ENCODE data around the gene CPAMD8.

DNA sequence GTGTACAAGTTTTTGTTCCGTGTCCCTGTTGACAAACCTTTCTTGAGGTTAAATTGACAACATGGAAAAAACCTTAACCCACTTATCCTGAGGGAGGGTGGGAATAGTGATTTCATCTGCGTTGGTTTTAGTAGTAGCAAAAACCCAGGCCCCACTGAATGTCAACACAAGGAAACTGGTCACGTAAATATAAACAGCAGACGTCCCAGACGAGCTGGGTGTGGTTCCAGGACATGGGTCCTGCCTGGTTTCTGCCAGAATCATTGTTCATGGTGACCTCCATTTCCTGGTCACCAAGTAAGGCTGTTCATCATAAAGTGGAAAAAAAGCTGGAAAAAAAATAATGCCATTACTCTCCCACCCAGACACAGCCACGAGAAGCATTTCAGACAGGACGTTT is 154.7 kb downstream of the CPAMD8 start:
- TF ChIP-seq, protein P1, sequence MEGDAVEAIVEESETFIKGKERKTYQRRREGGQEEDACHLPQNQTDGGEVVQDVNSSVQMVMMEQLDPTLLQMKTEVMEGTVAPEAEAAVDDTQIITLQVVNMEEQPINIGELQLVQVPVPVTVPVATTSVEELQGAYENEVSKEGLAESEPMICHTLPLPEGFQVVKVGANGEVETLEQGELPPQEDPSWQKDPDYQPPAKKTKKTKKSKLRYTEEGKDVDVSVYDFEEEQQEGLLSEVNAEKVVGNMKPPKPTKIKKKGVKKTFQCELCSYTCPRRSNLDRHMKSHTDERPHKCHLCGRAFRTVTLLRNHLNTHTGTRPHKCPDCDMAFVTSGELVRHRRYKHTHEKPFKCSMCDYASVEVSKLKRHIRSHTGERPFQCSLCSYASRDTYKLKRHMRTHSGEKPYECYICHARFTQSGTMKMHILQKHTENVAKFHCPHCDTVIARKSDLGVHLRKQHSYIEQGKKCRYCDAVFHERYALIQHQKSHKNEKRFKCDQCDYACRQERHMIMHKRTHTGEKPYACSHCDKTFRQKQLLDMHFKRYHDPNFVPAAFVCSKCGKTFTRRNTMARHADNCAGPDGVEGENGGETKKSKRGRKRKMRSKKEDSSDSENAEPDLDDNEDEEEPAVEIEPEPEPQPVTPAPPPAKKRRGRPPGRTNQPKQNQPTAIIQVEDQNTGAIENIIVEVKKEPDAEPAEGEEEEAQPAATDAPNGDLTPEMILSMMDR (IDR thresholded peaks at IDR 0.05; ENCODE audit: control extremely low read depth in 1 of 3, insufficient read depth in 1 of 3, low read depth in 1 of 3, low read length in 3 of 3): no peak
- no peak for TF ChIP-seq E2F6 (IDR thresholded peaks at IDR 0.05)
- TF ChIP-seq HDAC2 (IDR thresholded peaks at IDR 0.05; ENCODE audit: borderline replicate concordance in 1 of 2, low read depth in 2 of 2, low read length in 2 of 2): no peak
- no peak for TF ChIP-seq POLR2A (IDR thresholded peaks at IDR 0.05; ENCODE audit: control extremely low read depth in 1 of 2, low read depth in 2 of 2, low read length in 2 of 2)
- TF ChIP-seq SP1 (IDR thresholded peaks at IDR 0.05; ENCODE audit: low read depth, low read length): no peak
- no peak for TF ChIP-seq CHD2 (IDR thresholded peaks at IDR 0.05; ENCODE audit: low read length)
- no peak for TF ChIP-seq YY1 (IDR thresholded peaks at IDR 0.05; ENCODE audit: low read depth, low read length)

Data from H1 (cell line).